Panc1 (cell line): ENCODE data around the gene CIP2A. TPM values are rescaled to one million over a fixed set of nuclear protein-coding genes. Genes with fewer than 3 reads are reported as not detected.

Experiments
- ATAC-seq: fragments of 200-7000 bp; cut with Tn5 transposase; 2 replicates; pipeline ENCODE4 v1.9.1; 2020; ENCODE audit warnings: mild to moderate bottlenecking, moderate library complexity
- BruUV-seq: library from RNA; stranded (reverse); fragments of 400-500 nt; replicated peaks from 2 replicates; lab custom pipeline; 2021; lab: Mats Ljungman, UMichigan
- CTCF ChIA-PET: fragments of 300-600 bp; sonication (Branson Sonifier 250); formaldehyde crosslinking; loops from one replicate; lab custom pipeline; 2022; ENCODE audit warnings: antibody characterized with exemption; lab: Charles Lee
- POLR2A ChIA-PET: fragments of 300-600 bp; sonication (Branson Sonifier 250); formaldehyde crosslinking; loops from one replicate; lab custom pipeline; 2022; ENCODE audit warnings: antibody characterized with exemption; lab: Charles Lee
- DNase-seq: peaks from one replicate; pipeline ENCODE4 v3.0.0-alpha.2; 2010; ENCODE audit warnings: low read depth, low spot score
- H3K27ac ChIP-seq: 2 replicates; pipeline ENCODE4 v1.5.1; 2011; ENCODE audit warnings: mild to moderate bottlenecking, low read length, inconsistent platforms
- H3K27me3 ChIP-seq: fragments of 200-500 bp; sonication (Bioruptor generic); 2 replicates; pipeline ENCODE4 v1.6.0; 2014; ENCODE audit warnings: low read length, inconsistent platforms; ENCODE audit not compliant: control insufficient read depth, insufficient read depth
- H3K36me3 ChIP-seq: fragments of 200-500 bp; sonication (Bioruptor generic); 2 replicates; pipeline ENCODE4 v1.5.1; 2014; ENCODE audit warnings: inconsistent platforms, mild to moderate bottlenecking, low read length, moderate library complexity; ENCODE audit not compliant: control insufficient read depth, insufficient read depth
- H3K4me1 ChIP-seq: 2 replicates; pipeline ENCODE4 v1.5.1; 2011; ENCODE audit warnings: inconsistent platforms, mild to moderate bottlenecking, low read length, moderate library complexity; ENCODE audit not compliant: control insufficient read depth, insufficient read depth
- H3K4me3 ChIP-seq, 2 experiments: 2 replicates each; pipeline ENCODE4 v1.5.1; 2011 to 2012; ENCODE audit warnings: low read depth in 2 of 2, low read length in 2 of 2, mild to moderate bottlenecking in 2 of 2, inconsistent platforms in 1 of 2, moderate library complexity in 1 of 2
- H3K9me3 ChIP-seq: fragments of 200-500 bp; sonication (Bioruptor generic); 2 replicates; pipeline ENCODE4 v1.5.1; 2014; ENCODE audit warnings: low read depth, mild to moderate bottlenecking, inconsistent platforms, low read length, moderate library complexity; ENCODE audit not compliant: control insufficient read depth, insufficient read depth
- POLR2AphosphoS5 ChIP-seq: IDR thresholded peaks from 2 replicates; pipeline ENCODE4 v1.6.1; 2012; ENCODE audit warnings: mild to moderate bottlenecking, low read depth, low read length, moderate library complexity
- SIN3A ChIP-seq: IDR thresholded peaks from 2 replicates; pipeline ENCODE4 v1.6.1; 2012; ENCODE audit warnings: low read depth, mild to moderate bottlenecking, low read length, moderate library complexity, borderline replicate concordance; ENCODE audit not compliant: insufficient read depth
- TCF7L2 ChIP-seq: IDR thresholded peaks from 2 replicates; pipeline ENCODE4 v1.6.1; 2011; ENCODE audit warnings: mild to moderate bottlenecking, low read depth, low read length, inconsistent platforms
- in situ Hi-C: cut with HindIII; loops from 2 replicates; pipeline ENCODE4 v1.10.0; 2016; ENCODE audit warnings: low sequenced_read_pairs, low pct_unique_long_range_greater_than_20kb
- intact Hi-C: fragments of 100-400 bp; cut with micrococcal nuclease; formaldehyde crosslinking; loops from one replicate; pipeline ENCODE4 v1.10.0; 2022; ENCODE audit not compliant: unreplicated experiment
- total RNA-seq: library from RNA; stranded (reverse); gene quantifications from one replicate; pipeline ENCODE4 v1.2.1, GENCODE V29; 2021; ENCODE audit not compliant: unreplicated experiment
- TF ChIP-seq, protein P1 (sequence below): fragments of 450-650 bp; IDR thresholded peaks from 2 replicates; pipeline ENCODE4 v1.5.1; 2017; ENCODE audit warnings: mild to moderate bottlenecking
- TF ChIP-seq, protein P2 (sequence below), 2 experiments: IDR thresholded peaks; 2 replicates each; pipeline ENCODE4 v1.6.1; 2011 to 2012; ENCODE audit warnings: low read depth in 2 of 2, control low read depth in 1 of 2, low read length in 1 of 2, mild to moderate bottlenecking in 1 of 2, moderate library complexity in 1 of 2; ENCODE audit not compliant: insufficient read depth in 1 of 2

The CIP2A gene
- total RNA-seq, 1 experiment from 2014 or later, result 52.0 TPM

DNA sequence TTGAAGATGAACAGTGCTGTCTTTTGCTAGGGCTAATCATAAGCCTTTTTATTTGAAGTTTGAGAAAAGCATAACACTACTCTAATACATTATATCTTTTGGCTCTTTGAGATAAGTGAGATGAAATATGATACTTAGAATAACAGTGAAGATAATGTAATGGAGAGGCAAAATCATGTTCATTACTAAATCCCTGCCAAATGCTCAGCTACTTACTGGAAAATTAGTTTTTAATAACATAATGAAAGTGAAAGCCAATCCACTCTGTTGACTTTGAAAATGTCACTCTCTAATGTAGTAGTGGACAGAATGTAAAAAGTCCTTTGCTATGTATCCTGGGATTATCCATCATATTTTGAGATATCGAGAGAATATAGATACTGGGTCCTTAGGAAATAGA is 43.0 kb downstream of the CIP2A start:
- H3K27me3 ChIP-seq, result no peaks in the 10 kb centered on the region
- DNase-seq, result no peak
- intact Hi-C loops (no loop called here), in situ Hi-C loops (no loop called here)
- no peaks in the 10 kb centered on the region for H3K9me3 ChIP-seq
- H3K27ac ChIP-seq, result no peak overlapping the region
- no peaks in the 10 kb centered on the region for H3K4me1 ChIP-seq
- ATAC-seq, result no peak
- ChIA-PET POLR2A (no interaction called here), CTCF (no interaction called here)
- peaks cover 31% of the 10 kb centered on the region for H3K36me3 ChIP-seq
- H3K4me3 ChIP-seq, result no peak overlapping the region
- TF ChIP-seq SIN3A (no peak), TCF7L2 (no peak), POLR2AphosphoS5 (no peak)
- TF ChIP-seq, protein P1, sequence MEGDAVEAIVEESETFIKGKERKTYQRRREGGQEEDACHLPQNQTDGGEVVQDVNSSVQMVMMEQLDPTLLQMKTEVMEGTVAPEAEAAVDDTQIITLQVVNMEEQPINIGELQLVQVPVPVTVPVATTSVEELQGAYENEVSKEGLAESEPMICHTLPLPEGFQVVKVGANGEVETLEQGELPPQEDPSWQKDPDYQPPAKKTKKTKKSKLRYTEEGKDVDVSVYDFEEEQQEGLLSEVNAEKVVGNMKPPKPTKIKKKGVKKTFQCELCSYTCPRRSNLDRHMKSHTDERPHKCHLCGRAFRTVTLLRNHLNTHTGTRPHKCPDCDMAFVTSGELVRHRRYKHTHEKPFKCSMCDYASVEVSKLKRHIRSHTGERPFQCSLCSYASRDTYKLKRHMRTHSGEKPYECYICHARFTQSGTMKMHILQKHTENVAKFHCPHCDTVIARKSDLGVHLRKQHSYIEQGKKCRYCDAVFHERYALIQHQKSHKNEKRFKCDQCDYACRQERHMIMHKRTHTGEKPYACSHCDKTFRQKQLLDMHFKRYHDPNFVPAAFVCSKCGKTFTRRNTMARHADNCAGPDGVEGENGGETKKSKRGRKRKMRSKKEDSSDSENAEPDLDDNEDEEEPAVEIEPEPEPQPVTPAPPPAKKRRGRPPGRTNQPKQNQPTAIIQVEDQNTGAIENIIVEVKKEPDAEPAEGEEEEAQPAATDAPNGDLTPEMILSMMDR, result no peak
- TF ChIP-seq, protein P2, sequence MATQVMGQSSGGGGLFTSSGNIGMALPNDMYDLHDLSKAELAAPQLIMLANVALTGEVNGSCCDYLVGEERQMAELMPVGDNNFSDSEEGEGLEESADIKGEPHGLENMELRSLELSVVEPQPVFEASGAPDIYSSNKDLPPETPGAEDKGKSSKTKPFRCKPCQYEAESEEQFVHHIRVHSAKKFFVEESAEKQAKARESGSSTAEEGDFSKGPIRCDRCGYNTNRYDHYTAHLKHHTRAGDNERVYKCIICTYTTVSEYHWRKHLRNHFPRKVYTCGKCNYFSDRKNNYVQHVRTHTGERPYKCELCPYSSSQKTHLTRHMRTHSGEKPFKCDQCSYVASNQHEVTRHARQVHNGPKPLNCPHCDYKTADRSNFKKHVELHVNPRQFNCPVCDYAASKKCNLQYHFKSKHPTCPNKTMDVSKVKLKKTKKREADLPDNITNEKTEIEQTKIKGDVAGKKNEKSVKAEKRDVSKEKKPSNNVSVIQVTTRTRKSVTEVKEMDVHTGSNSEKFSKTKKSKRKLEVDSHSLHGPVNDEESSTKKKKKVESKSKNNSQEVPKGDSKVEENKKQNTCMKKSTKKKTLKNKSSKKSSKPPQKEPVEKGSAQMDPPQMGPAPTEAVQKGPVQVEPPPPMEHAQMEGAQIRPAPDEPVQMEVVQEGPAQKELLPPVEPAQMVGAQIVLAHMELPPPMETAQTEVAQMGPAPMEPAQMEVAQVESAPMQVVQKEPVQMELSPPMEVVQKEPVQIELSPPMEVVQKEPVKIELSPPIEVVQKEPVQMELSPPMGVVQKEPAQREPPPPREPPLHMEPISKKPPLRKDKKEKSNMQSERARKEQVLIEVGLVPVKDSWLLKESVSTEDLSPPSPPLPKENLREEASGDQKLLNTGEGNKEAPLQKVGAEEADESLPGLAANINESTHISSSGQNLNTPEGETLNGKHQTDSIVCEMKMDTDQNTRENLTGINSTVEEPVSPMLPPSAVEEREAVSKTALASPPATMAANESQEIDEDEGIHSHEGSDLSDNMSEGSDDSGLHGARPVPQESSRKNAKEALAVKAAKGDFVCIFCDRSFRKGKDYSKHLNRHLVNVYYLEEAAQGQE (IDR thresholded peaks at IDR 0.05; ENCODE audit: insufficient read depth in 1 of 2, low read depth in 2 of 2, low read length in 1 of 2), result no peak
- no TSS peak for BruUV-seq

DNA sequence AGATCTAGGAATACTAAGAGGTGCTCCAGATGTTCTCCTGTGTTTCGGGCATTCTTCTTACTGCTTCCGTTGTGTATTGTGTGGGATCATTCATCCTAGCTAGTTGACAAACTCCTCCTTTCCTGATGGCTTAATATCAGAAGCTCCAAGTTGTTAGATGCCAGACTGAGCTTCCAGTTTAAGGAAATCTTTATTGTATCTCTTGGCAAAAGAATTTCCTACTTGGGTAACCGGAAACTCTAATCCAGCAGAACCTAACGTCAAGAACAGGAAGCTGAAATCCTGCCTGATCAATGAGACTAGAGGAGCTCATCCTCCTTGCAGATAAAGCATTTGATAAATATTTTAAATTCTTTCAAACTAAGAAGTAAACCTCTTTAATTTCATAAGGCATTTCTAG is 51.2 kb downstream of the CIP2A start:
- intact Hi-C loops, result no loop called here
- CTCF ChIA-PET, result interaction anchor here (0.6 kb wide), 1 partner anchor 101 kb away, joined by 5 read pairs; no protein-coding TSS in a partner anchor

More for the DNA sequence above, 51.2 kb downstream of the CIP2A start:
- POLR2A ChIA-PET, result no interaction called here
- Histone ChIP-seq H3K4me1 (no peaks in the 10 kb centered on the region), H3K27me3 (0 out of 2 replicates have a peak, but pooled peaks cover 2% of the 10 kb centered on the region), H3K9me3 (no peaks in the 10 kb centered on the region), H3K27ac (no peak overlapping the region), H3K36me3 (no peaks in the 10 kb centered on the region), H3K4me3 (no peak overlapping the region)
- ATAC-seq, result no peak
- no TSS peak for BruUV-seq
- TF ChIP-seq, protein P2 (IDR thresholded peaks at IDR 0.05; ENCODE audit: insufficient read depth in 1 of 2, low read depth in 2 of 2, low read length in 1 of 2), result no peak
- TF ChIP-seq TCF7L2, result no peak
- in situ Hi-C loops, result no loop called here
- no peak for DNase-seq
